ENCODE data around the gene PSORS1C2.

Gene PSORS1C2

DNA sequence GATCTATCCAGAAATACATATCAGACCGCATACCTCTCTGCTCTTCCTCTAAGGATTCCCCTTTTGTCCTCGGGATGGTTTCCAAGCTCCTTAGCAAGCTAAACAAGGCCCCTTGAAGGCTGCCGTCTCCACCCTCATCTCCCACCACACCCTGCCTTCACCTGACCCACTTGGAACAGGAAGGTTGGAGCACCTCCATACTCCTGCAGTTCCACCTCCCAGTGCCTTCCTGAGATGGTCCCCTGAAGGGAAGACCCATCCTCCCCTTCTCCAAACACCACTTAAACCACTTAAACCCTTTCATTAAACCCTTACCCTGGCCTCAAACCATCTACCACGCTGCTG, 40.1 kb upstream of the PSORS1C2 start:
- in situ Hi-C loops (cut with HindIII; ENCODE audit: low sequenced_read_pairs), result no loop called here
- no peak for DNase-seq (ENCODE audit: low read depth, low spot score)
- TF ChIP-seq, protein P1, sequence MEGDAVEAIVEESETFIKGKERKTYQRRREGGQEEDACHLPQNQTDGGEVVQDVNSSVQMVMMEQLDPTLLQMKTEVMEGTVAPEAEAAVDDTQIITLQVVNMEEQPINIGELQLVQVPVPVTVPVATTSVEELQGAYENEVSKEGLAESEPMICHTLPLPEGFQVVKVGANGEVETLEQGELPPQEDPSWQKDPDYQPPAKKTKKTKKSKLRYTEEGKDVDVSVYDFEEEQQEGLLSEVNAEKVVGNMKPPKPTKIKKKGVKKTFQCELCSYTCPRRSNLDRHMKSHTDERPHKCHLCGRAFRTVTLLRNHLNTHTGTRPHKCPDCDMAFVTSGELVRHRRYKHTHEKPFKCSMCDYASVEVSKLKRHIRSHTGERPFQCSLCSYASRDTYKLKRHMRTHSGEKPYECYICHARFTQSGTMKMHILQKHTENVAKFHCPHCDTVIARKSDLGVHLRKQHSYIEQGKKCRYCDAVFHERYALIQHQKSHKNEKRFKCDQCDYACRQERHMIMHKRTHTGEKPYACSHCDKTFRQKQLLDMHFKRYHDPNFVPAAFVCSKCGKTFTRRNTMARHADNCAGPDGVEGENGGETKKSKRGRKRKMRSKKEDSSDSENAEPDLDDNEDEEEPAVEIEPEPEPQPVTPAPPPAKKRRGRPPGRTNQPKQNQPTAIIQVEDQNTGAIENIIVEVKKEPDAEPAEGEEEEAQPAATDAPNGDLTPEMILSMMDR (IDR thresholded peaks at IDR 0.05; ENCODE audit: low read depth, low read length), result no peak
- H3K4me3 ChIP-seq (ENCODE audit: low read depth, low read length), result no peak overlapping the region

DNA sequence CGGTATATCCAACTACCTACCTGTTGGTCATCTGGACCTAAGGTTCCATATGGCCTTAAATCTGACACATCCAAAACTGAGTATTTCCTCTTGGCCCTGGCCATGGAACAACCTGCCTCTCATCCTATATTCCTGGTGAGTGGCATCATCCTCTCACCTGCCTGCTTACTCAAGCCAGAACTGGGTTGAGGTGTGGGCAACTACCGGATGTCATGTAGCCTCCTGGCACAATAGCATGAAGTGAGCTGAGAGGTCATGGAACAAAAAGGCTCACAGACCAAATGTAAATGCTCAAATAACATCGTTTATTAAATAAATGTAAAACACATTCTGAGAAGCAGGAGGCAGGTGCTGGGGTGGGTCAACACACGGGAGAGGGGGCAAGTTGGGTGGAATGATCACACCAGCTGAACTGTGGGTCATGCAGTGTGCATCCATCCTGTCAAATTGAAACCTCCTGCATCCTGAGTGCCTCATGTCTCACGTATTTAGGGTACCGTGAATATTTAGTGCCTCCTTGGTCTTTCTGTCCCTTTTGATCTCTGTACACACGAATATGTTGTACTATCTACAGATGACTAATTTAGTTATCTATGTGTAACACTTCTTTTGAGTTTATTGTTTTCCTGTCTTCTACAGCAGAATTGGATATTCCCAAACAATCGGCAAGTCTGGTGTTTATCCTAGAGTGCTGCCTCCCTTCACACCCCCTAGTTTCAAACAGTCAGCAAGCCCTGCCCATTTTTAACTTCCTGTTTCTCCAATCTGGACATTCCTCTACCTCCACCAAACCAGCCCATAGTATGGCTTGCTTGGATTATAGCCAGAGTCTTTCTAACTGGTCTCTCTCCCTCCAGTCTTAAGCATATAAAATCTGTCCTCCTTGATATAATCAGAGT, 39.5 kb upstream of the PSORS1C2 start:
- in situ Hi-C loops (cut with HindIII; ENCODE audit: low sequenced_read_pairs), result no loop called here
- TF ChIP-seq, protein P1 (IDR thresholded peaks at IDR 0.05; ENCODE audit: low read depth, low read length), result no peak
- DNase-seq (ENCODE audit: low read depth, low spot score), result no peak
- H3K4me3 ChIP-seq (ENCODE audit: low read depth, low read length), result no peak overlapping the region

DNA sequence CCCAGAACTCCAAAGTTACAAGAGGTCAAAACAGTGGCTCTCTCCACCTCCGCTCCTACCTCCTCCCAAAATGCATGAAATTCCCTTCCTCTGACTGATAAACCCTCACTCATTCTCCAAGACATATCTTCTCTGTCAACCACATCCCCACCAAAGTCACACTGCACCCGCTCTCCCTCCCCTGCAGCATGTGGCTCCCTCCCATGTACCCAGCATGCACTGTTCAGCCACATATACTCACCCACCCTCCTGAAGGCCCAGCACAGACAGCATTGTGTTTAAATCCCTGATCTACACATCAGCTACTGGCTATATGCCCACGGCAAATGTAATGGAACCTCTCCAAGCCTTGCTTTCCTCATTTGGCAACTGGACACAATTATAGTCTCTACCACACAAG, 37.1 kb upstream of the PSORS1C2 start:
- TF ChIP-seq, protein P1 (IDR thresholded peaks at IDR 0.05; ENCODE audit: low read depth, low read length), result no peak
- no peak overlapping the region for H3K4me3 ChIP-seq (ENCODE audit: low read depth, low read length)
- peak; percentile 30 for DNase-seq (ENCODE audit: low read depth, low spot score)
- in situ Hi-C loops (cut with HindIII; ENCODE audit: low sequenced_read_pairs), result no loop called here

DNA sequence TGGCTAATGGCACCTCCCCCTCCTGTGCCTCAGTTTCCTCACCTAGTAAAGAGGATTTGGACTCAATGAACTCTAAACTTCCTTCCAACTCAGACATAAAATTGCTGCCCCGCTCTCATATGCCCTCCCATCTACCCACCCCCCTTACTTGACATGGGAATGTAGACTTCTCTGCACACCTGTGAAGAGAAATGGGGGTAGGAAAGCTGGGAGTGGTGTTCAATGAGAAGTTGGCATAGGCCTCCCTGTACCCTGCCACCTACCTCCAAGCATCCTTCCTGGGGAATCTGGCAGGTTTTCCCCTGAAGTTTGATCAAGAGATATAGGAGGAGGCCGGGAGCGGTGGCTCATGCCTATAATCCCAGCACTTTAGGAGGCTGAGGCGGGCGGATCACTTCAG, 35.5 kb upstream of the PSORS1C2 start:
- TF ChIP-seq, protein P1 (IDR thresholded peaks at IDR 0.05; ENCODE audit: low read depth, low read length), result no peak
- no peak overlapping the region for H3K4me3 ChIP-seq (ENCODE audit: low read depth, low read length)
- in situ Hi-C loops (cut with HindIII; ENCODE audit: low sequenced_read_pairs), result no loop called here
- DNase-seq (ENCODE audit: low read depth, low spot score), result no peak

DNA sequence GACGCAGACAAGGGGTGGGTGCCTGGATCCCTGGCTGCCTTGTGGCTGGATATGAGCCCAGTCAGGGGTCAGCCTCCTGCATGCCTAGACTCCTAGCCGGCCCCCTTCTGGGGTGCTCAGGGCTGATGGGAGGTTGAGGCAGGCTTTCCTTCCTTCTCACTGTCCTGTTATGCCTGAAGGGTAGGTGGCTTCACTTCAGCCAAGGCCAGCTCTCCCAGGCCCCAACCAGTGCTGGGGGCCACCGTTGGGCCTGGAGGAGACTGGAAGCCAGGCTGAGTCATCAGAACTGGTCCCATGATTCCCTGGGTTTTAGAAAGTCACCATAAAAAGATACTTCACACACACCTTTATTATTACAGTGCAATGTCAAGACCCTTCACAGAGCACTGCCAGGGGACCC, 34.5 kb upstream of the PSORS1C2 start:
- in situ Hi-C loops (cut with HindIII; ENCODE audit: low sequenced_read_pairs), result no loop called here
- no peak for DNase-seq (ENCODE audit: low read depth, low spot score)
- TF ChIP-seq, protein P1 (IDR thresholded peaks at IDR 0.05; ENCODE audit: low read depth, low read length), result no peak
- H3K4me3 ChIP-seq (ENCODE audit: low read depth, low read length), result no peak overlapping the region

DNA sequence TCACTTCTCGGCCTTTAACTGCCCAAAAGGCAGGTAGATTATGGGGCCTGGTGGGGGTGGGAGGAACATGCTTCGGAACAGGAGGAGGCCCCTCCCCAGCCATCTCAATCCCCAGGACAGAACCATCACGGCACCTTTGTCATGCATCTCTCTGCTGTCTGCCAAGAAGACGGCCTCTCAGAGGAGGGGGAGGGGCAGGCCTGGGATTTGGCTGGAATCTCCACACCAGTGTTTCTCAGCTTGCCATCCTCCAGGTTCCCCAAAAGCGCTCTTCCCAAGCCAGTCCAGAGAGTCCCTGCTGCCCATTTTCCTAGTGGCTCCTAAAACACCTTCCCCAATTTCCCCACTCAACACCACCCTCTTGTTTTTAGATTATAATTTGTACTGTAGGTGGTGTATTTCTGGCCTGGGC, 34.1 kb upstream of the PSORS1C2 start:
- DNase-seq (ENCODE audit: low read depth, low spot score), result no peak
- TF ChIP-seq, protein P1 (IDR thresholded peaks at IDR 0.05; ENCODE audit: low read depth, low read length), result no peak
- in situ Hi-C loops (cut with HindIII; ENCODE audit: low sequenced_read_pairs), result no loop called here
- H3K4me3 ChIP-seq (ENCODE audit: low read depth, low read length), result no peak overlapping the region

All from astrocyte of the spinal cord (primary cell).